ENCODE results near the gene CC2D1A. TPM values are rescaled to one million over a fixed set of nuclear protein-coding genes. Genes with fewer than 3 reads are reported as not detected.

CC2D1A gene
- total and polyA plus RNA-seq, 4 donors = 19.3 to 39.5 (median 29.4) TPM

- WGBS, 2 donors = 88 to 93% methylated on average over 26 to 30 of the region's 30 CpGs
- DNase-seq (no peak), ATAC-seq (ENCODE audit: insufficient read depth, low FRiP score) (no peak)
- Histone ChIP-seq H3K27ac (ENCODE audit: low read depth in 1 of 2, low read length in 1 of 2) (no peak overlapping the region), H3K27me3 (ENCODE audit: control insufficient read depth in 3 of 3, insufficient read depth in 3 of 3, low read length in 2 of 3) (peaks cover 0 to 8% (median 0%) of the 10 kb centered on the region in 3 donors), H3K9me3 (ENCODE audit: control insufficient read depth in 4 of 4, insufficient read depth in 3 of 4, low read length in 3 of 4) (no peaks in the 10 kb centered on the region), H3K4me1 (ENCODE audit: control insufficient read depth in 5 of 5, insufficient read depth in 5 of 5, low read length in 5 of 5) (peaks cover 0 to 6% (median 0%) of the 10 kb centered on the region in 5 donors), H3K4me3 (no peak overlapping the region), H3K36me3 (ENCODE audit: control insufficient read depth in 4 of 4, insufficient read depth in 4 of 4, low read length in 4 of 4) (peaks cover 0 to 27% (median 2%) of the 10 kb centered on the region in 4 donors), H3K9ac (ENCODE audit: insufficient read depth in 1 of 2, low read length in 2 of 2) (no peak overlapping the region)
- no peak for TF ChIP-seq CTCF (IDR thresholded peaks at IDR 0.05; ENCODE audit: control extremely low read depth, extremely low read depth)
These were observed 25.6 kb downstream of the CC2D1A start for GRCh38 chr19:13931391-13932148.

GRCh38 chr19:13932149-13932637, 26.2 kb downstream of the CC2D1A start:
- no peak for ATAC-seq (ENCODE audit: insufficient read depth, low FRiP score)

GRCh38 chr19:13932911-13933393, 27.0 kb downstream of the CC2D1A start:
- WGBS, 2 donors = 90 to 94% methylated on average over 42 of the region's 42 CpGs
- ATAC-seq (ENCODE audit: insufficient read depth, low FRiP score) (no peak), DNase-seq (no peak)
- peaks cover 0 to 18% (median 2%) of the 10 kb centered on the region in 4 donors for H3K36me3 ChIP-seq (ENCODE audit: control insufficient read depth in 4 of 4, insufficient read depth in 4 of 4, low read length in 4 of 4)
- H3K27ac ChIP-seq (ENCODE audit: low read depth in 1 of 2, low read length in 1 of 2) = no peak overlapping the region
- H3K4me3 ChIP-seq = no peak overlapping the region
- H3K9ac ChIP-seq (ENCODE audit: insufficient read depth in 1 of 2, low read length in 2 of 2) = no peak overlapping the region
- peaks cover 0 to 6% (median 3%) of the 10 kb centered on the region in 5 donors for H3K4me1 ChIP-seq (ENCODE audit: control insufficient read depth in 5 of 5, insufficient read depth in 5 of 5, low read length in 5 of 5)
- no peaks in the 10 kb centered on the region for H3K9me3 ChIP-seq (ENCODE audit: control insufficient read depth in 4 of 4, insufficient read depth in 3 of 4, low read length in 3 of 4)
- no peak for TF ChIP-seq CTCF (IDR thresholded peaks at IDR 0.05; ENCODE audit: control extremely low read depth, extremely low read depth)
- H3K27me3 ChIP-seq (ENCODE audit: control insufficient read depth in 3 of 3, insufficient read depth in 3 of 3, low read length in 2 of 3) = peaks cover 0 to 13% (median 0%) of the 10 kb centered on the region in 3 donors

More at GRCh38 chr19:13932149-13932637, 26.2 kb downstream of the CC2D1A start:
- H3K27me3 ChIP-seq (ENCODE audit: control insufficient read depth in 3 of 3, insufficient read depth in 3 of 3, low read length in 2 of 3) = peaks cover 0 to 8% (median 0%) of the 10 kb centered on the region in 3 donors
- no peak overlapping the region for H3K4me3 ChIP-seq
- TF ChIP-seq CTCF (IDR thresholded peaks at IDR 0.05; ENCODE audit: control extremely low read depth, extremely low read depth) = no peak
- peaks cover 0 to 1% (median 0%) of the 10 kb centered on the region in 5 donors for H3K4me1 ChIP-seq (ENCODE audit: control insufficient read depth in 5 of 5, insufficient read depth in 5 of 5, low read length in 5 of 5)
- no peak for DNase-seq
- peaks cover 0 to 22% (median 2%) of the 10 kb centered on the region in 4 donors for H3K36me3 ChIP-seq (ENCODE audit: control insufficient read depth in 4 of 4, insufficient read depth in 4 of 4, low read length in 4 of 4)
- no peak overlapping the region for H3K27ac ChIP-seq (ENCODE audit: low read depth in 1 of 2, low read length in 1 of 2)
- 96 to 98% methylated on average over 6 of the region's 6 CpGs for whole genome bisulfite sequencing, 2 donors
- H3K9me3 ChIP-seq (ENCODE audit: control insufficient read depth in 4 of 4, insufficient read depth in 3 of 4, low read length in 3 of 4) = no peaks in the 10 kb centered on the region
- H3K9ac ChIP-seq (ENCODE audit: insufficient read depth in 1 of 2, low read length in 2 of 2) = no peak overlapping the region

Measured in lung (tissue), 12 donors.